Skeletal muscle tissue (tissue), 4 donors: ENCODE results near the gene PIK3R1. TPM values are rescaled to one million over a fixed set of nuclear protein-coding genes. Genes with fewer than 3 reads are reported as not detected.

Experiments used
- H3K27ac ChIP-seq: one replicate; pipeline ENCODE4 v1.7.0; 2013; ENCODE audit warnings: mild to moderate bottlenecking, low read depth, low read length, inconsistent platforms
- H3K27me3 ChIP-seq, 3 donors: one replicate each; pipeline ENCODE4 v1.7.0; 2013; ENCODE audit warnings: low read length in 3 of 3; ENCODE audit not compliant: control insufficient read depth in 3 of 3, insufficient read depth in 3 of 3
- H3K36me3 ChIP-seq, 3 donors: one replicate each; pipeline ENCODE4 v1.7.0; 2013; ENCODE audit warnings: low read length in 3 of 3; ENCODE audit not compliant: control insufficient read depth in 3 of 3, insufficient read depth in 3 of 3
- H3K4me1 ChIP-seq, 3 donors: one replicate each; pipeline ENCODE4 v1.7.0; 2013; ENCODE audit warnings: low read length in 3 of 3, mild to moderate bottlenecking in 3 of 3; ENCODE audit not compliant: control insufficient read depth in 3 of 3, insufficient read depth in 3 of 3
- H3K4me3 ChIP-seq, 3 donors: one replicate each; pipeline ENCODE4 v1.7.0; 2013; ENCODE audit warnings: low read length in 3 of 3
- H3K9ac ChIP-seq, 3 donors: one replicate each; pipeline ENCODE4 v1.7.0; 2013; ENCODE audit warnings: low read length in 3 of 3, mild to moderate bottlenecking in 3 of 3, moderate library complexity in 2 of 3, low read depth in 1 of 3
- H3K9me3 ChIP-seq, 3 donors: one replicate each; pipeline ENCODE4 v1.7.0; 2013; ENCODE audit warnings: low read length in 3 of 3; ENCODE audit not compliant: control insufficient read depth in 3 of 3
- total RNA-seq: library from RNA; depleted of rRNA; stranded (reverse); fragments of >200 nt; gene quantifications from one replicate; pipeline ENCODE4 v1.2.3, GENCODE V29; 2014
- donor health status: Osteomylitis.

Gene PIK3R1
- total RNA-seq, 1 donor from 2014 or later: 33.4 TPM

- H3K4me3 ChIP-seq: no peak overlapping the region
- H3K9ac ChIP-seq: no peak overlapping the region
- no peak overlapping the region for H3K27ac ChIP-seq
- peaks cover 0 to 4% (median 4%) of the 10 kb centered on the region in 3 donors for H3K4me1 ChIP-seq
- no peaks in the 10 kb centered on the region for H3K27me3 ChIP-seq
- H3K36me3 ChIP-seq: no peaks in the 10 kb centered on the region
- H3K9me3 ChIP-seq: no peaks in the 10 kb centered on the region
These were observed 104.9 kb downstream of the PIK3R1 start for GRCh38 chr5:68320413-68320986.

GRCh38 chr5:68325065-68325580 lies 109.6 kb downstream of the PIK3R1 start:
- no peaks in the 10 kb centered on the region for H3K9me3 ChIP-seq
- peaks cover 0 to 4% (median 2%) of the 10 kb centered on the region in 3 donors for H3K4me1 ChIP-seq
- no peak overlapping the region for H3K27ac ChIP-seq
- no peak overlapping the region for H3K4me3 ChIP-seq
- no peak overlapping the region for H3K9ac ChIP-seq
- no peaks in the 10 kb centered on the region for H3K36me3 ChIP-seq
- no peaks in the 10 kb centered on the region for H3K27me3 ChIP-seq

GRCh38 chr5:68329554-68330255 lies 114.1 kb downstream of the PIK3R1 start:
- H3K9ac ChIP-seq: no peak overlapping the region
- no peaks in the 10 kb centered on the region for H3K36me3 ChIP-seq
- H3K4me3 ChIP-seq: no peak overlapping the region
- no peaks in the 10 kb centered on the region for H3K4me1 ChIP-seq
- no peaks in the 10 kb centered on the region for H3K9me3 ChIP-seq
- H3K27me3 ChIP-seq: no peaks in the 10 kb centered on the region
- no peak overlapping the region for H3K27ac ChIP-seq

- H3K27ac ChIP-seq: no peak overlapping the region
- H3K9me3 ChIP-seq: no peaks in the 10 kb centered on the region
- H3K36me3 ChIP-seq: no peaks in the 10 kb centered on the region
- no peaks in the 10 kb centered on the region for H3K4me1 ChIP-seq
- H3K27me3 ChIP-seq: no peaks in the 10 kb centered on the region
- no peak overlapping the region for H3K9ac ChIP-seq
- no peak overlapping the region for H3K4me3 ChIP-seq
These were observed 115.0 kb downstream of the PIK3R1 start for GRCh38 chr5:68330574-68330973.

GRCh38 chr5:68331192-68332079 lies 115.9 kb downstream of the PIK3R1 start:
- Histone ChIP-seq H3K36me3 (no peaks in the 10 kb centered on the region), H3K27me3 (no peaks in the 10 kb centered on the region), H3K9me3 (no peaks in the 10 kb centered on the region), H3K9ac (no peak overlapping the region), H3K4me3 (no peak overlapping the region), H3K4me1 (no peaks in the 10 kb centered on the region), H3K27ac (no peak overlapping the region)

GRCh38 chr5:68332080-68332451 lies 116.5 kb downstream of the PIK3R1 start:
- no peak overlapping the region for H3K27ac ChIP-seq
- H3K36me3 ChIP-seq: no peaks in the 10 kb centered on the region
- no peaks in the 10 kb centered on the region for H3K9me3 ChIP-seq
- H3K4me3 ChIP-seq: no peak overlapping the region
- no peak overlapping the region for H3K9ac ChIP-seq
- no peaks in the 10 kb centered on the region for H3K4me1 ChIP-seq
- no peaks in the 10 kb centered on the region for H3K27me3 ChIP-seq

- H3K27ac ChIP-seq: no peak overlapping the region
- no peaks in the 10 kb centered on the region for H3K9me3 ChIP-seq
- H3K4me3 ChIP-seq: no peak overlapping the region
- H3K9ac ChIP-seq: no peak overlapping the region
- no peaks in the 10 kb centered on the region for H3K4me1 ChIP-seq
- H3K27me3 ChIP-seq: no peaks in the 10 kb centered on the region
- H3K36me3 ChIP-seq: no peaks in the 10 kb centered on the region
These were observed 117.0 kb downstream of the PIK3R1 start for GRCh38 chr5:68332556-68332955.

- Histone ChIP-seq H3K36me3 (no peaks in the 10 kb centered on the region), H3K9ac (no peak overlapping the region), H3K27ac (no peak overlapping the region), H3K9me3 (no peaks in the 10 kb centered on the region), H3K4me1 (no peaks in the 10 kb centered on the region), H3K4me3 (no peak overlapping the region), H3K27me3 (no peaks in the 10 kb centered on the region)
These were observed 118.3 kb downstream of the PIK3R1 start for GRCh38 chr5:68333649-68334552.

- Histone ChIP-seq H3K9me3 (no peaks in the 10 kb centered on the region), H3K27me3 (no peaks in the 10 kb centered on the region), H3K9ac (no peak overlapping the region), H3K36me3 (no peaks in the 10 kb centered on the region), H3K4me3 (no peak overlapping the region), H3K4me1 (no peaks in the 10 kb centered on the region), H3K27ac (no peak overlapping the region)
These were observed 119.0 kb downstream of the PIK3R1 start for GRCh38 chr5:68334553-68334886.
